HepG2 (cell line): Measurements from ENCODE around the gene USP30. TPM values are rescaled to one million over a fixed set of nuclear protein-coding genes. Genes with fewer than 3 reads are reported as not detected.

Source experiments
- BCL6 ChIP-seq: IDR thresholded peaks from 2 replicates; pipeline ENCODE4 v1.6.1; 2016; ENCODE audit warnings: missing genetic modification reagents, missing compliant biosample characterization
- CENPX ChIP-seq: sonication (generic); formaldehyde crosslinking; IDR thresholded peaks from 2 replicates; pipeline ENCODE4 v1.9.0; 2021; ENCODE audit warnings: mild to moderate bottlenecking, missing genetic modification reagents, moderate library complexity
- HNRNPL ChIP-seq: fragments of 200-400 bp; formaldehyde crosslinking; IDR thresholded peaks from 2 replicates; pipeline ENCODE4 v1.6.1; 2017; ENCODE audit warnings: mild to moderate bottlenecking, low read depth, low read length
- IKZF4 ChIP-seq: sonication (generic); formaldehyde crosslinking; IDR thresholded peaks from 2 replicates; pipeline ENCODE4 v1.5.1; 2020; ENCODE audit warnings: borderline replicate concordance, mild to moderate bottlenecking, low read depth, missing genetic modification reagents; ENCODE audit errors: not compliant biosample characterization
- KDM6A ChIP-seq: IDR thresholded peaks from 2 replicates; pipeline ENCODE4 v1.6.1; 2016; ENCODE audit warnings: low read depth
- KMT2B ChIP-seq: IDR thresholded peaks from 2 replicates; pipeline ENCODE4 v1.6.1; 2016; ENCODE audit warnings: missing genetic modification reagents, missing compliant biosample characterization
- MAZ ChIP-seq, 2 experiments: sonication (generic) in 1 of 2; formaldehyde crosslinking in 1 of 2; IDR thresholded peaks; 2 replicates each; pipeline versions ENCODE4 v1.5.0 to v1.6.1; 2012 to 2020; ENCODE audit warnings: low read depth in 2 of 2, mild to moderate bottlenecking in 2 of 2, borderline replicate concordance in 1 of 2, improper control_type of control experiment in 1 of 2, low read length in 1 of 2, missing genetic modification reagents in 1 of 2, moderate library complexity in 1 of 2
- MXI1 ChIP-seq: IDR thresholded peaks from 3 replicates; pipeline ENCODE4 v1.6.1; 2012; ENCODE audit warnings: low read depth, low read length, inconsistent platforms, borderline replicate concordance
- MYNN ChIP-seq: sonication (generic); formaldehyde crosslinking; IDR thresholded peaks from 2 replicates; pipeline ENCODE4 v1.4.0; 2020; ENCODE audit warnings: mild to moderate bottlenecking, low read depth, missing genetic modification reagents
- POLR2G ChIP-seq: fragments of 200-400 bp; formaldehyde crosslinking; IDR thresholded peaks from 2 replicates; pipeline ENCODE4 v1.6.1; 2018; ENCODE audit warnings: mild to moderate bottlenecking, low read depth, low read length, moderate library complexity
- SMAD1 ChIP-seq: sonication (generic); formaldehyde crosslinking; IDR thresholded peaks from 2 replicates; pipeline ENCODE4 v1.4.0; 2020; ENCODE audit warnings: missing genetic modification reagents, low read depth, mild to moderate bottlenecking, borderline replicate concordance
- SNAI1 ChIP-seq: sonication (generic); formaldehyde crosslinking; IDR thresholded peaks from 2 replicates; pipeline ENCODE4 v1.5.0; 2020; ENCODE audit warnings: mild to moderate bottlenecking, missing genetic modification reagents, borderline replicate concordance
- SOX5 ChIP-seq: IDR thresholded peaks from 2 replicates; pipeline ENCODE4 v1.6.1; 2016; ENCODE audit warnings: borderline replicate concordance
- TBX2 ChIP-seq: sonication (generic); formaldehyde crosslinking; IDR thresholded peaks from 2 replicates; pipeline ENCODE4 v1.5.0; 2020; ENCODE audit warnings: missing genetic modification reagents, mild to moderate bottlenecking, borderline replicate concordance
- ZBTB21 ChIP-seq: sonication (generic); formaldehyde crosslinking; IDR thresholded peaks from 2 replicates; pipeline ENCODE4 v1.4.0; 2020; ENCODE audit warnings: missing genetic modification reagents
- ZBTB3 ChIP-seq: sonication (generic); formaldehyde crosslinking; IDR thresholded peaks from 2 replicates; pipeline ENCODE4 v1.4.0; 2020; ENCODE audit warnings: low read depth, mild to moderate bottlenecking, moderate library complexity, missing genetic modification reagents, borderline replicate concordance
- ZMAT3 ChIP-seq: sonication (generic); formaldehyde crosslinking; conservative IDR thresholded peaks from 2 replicates; pipeline ENCODE4 v1.7.0; 2021; ENCODE audit warnings: missing genetic modification reagents
- ZNF121 ChIP-seq: sonication (generic); formaldehyde crosslinking; IDR thresholded peaks from 2 replicates; pipeline ENCODE4 v1.5.0; 2020; ENCODE audit warnings: mild to moderate bottlenecking, missing genetic modification reagents
- ZNF124 ChIP-seq: sonication (generic); formaldehyde crosslinking; IDR thresholded peaks from 2 replicates; pipeline ENCODE4 v1.4.0; 2020; ENCODE audit warnings: missing genetic modification reagents
- ZNF235 ChIP-seq: sonication (generic); formaldehyde crosslinking; IDR thresholded peaks from 2 replicates; pipeline ENCODE4 v1.8.1; 2023; ENCODE audit warnings: mild to moderate bottlenecking, missing genetic modification reagents, borderline replicate concordance
- ZNF563 ChIP-seq: sonication (generic); formaldehyde crosslinking; IDR thresholded peaks from 2 replicates; pipeline ENCODE4 v1.8.0; 2022; ENCODE audit warnings: mild to moderate bottlenecking, moderate library complexity, missing genetic modification reagents
- ZNF605 ChIP-seq: sonication (generic); formaldehyde crosslinking; IDR thresholded peaks from 2 replicates; pipeline ENCODE4 v1.8.0; 2022; ENCODE audit warnings: mild to moderate bottlenecking, missing genetic modification reagents
- ZNF878 ChIP-seq: sonication (generic); formaldehyde crosslinking; IDR thresholded peaks from 2 replicates; pipeline ENCODE4 v1.8.1; 2023; ENCODE audit warnings: mild to moderate bottlenecking, missing genetic modification reagents, moderate library complexity
- ZSCAN25 ChIP-seq: sonication (generic); formaldehyde crosslinking; IDR thresholded peaks from 2 replicates; pipeline ENCODE4 v1.8.0; 2022; ENCODE audit warnings: mild to moderate bottlenecking, missing genetic modification reagents
- polyA plus RNA-seq, 8 experiments: library from polyadenylated mRNA; depleted of rRNA in 3 of 8; stranded (reverse) in 7 of 8; unstranded in 1 of 8; fragments of >200 nt; fragmentation: Illumina TruSeq in 4 of 8; extraction: Trizol in 4 of 8; gene quantifications; 2 replicates each; pipeline versions ENCODE4 v1.2.1 to v1.2.3, GENCODE V29; 2011 to 2016; ENCODE audit warnings: low read depth in 4 of 8, missing spikeins in 1 of 8, mixed read lengths in 1 of 8; ENCODE audit not compliant: insufficient read depth in 1 of 8
- total RNA-seq, 5 experiments: library from RNA; depleted of rRNA; stranded (reverse); fragments of >200 nt; fragmentation: Illumina TruSeq; extraction: Trizol; gene quantifications; 2 replicates each; pipeline ENCODE4 v1.2.3, GENCODE V29; 2016; ENCODE audit warnings: low read depth in 1 of 5
- TF ChIP-seq, protein P1 (sequence below): sonication (generic); formaldehyde crosslinking; IDR thresholded peaks from 2 replicates; pipeline ENCODE4 v1.5.0; 2020; ENCODE audit warnings: mild to moderate bottlenecking, missing genetic modification reagents
- TF ChIP-seq, protein P2 (sequence below): sonication (generic); formaldehyde crosslinking; IDR thresholded peaks from 2 replicates; pipeline ENCODE4 v1.5.0; 2020; ENCODE audit warnings: missing genetic modification reagents
- TF ChIP-seq, protein P3 (sequence below): sonication (generic); formaldehyde crosslinking; IDR thresholded peaks from 2 replicates; pipeline ENCODE4 v1.5.0; 2020; ENCODE audit warnings: mild to moderate bottlenecking, missing genetic modification reagents, moderate library complexity

USP30 gene
- total and polyA plus RNA-seq, 2 of the 13 experiments (the other 11 are each of a cell fraction or from before 2014, with no cell fraction given): 11.2 to 20.8 TPM

DNA sequence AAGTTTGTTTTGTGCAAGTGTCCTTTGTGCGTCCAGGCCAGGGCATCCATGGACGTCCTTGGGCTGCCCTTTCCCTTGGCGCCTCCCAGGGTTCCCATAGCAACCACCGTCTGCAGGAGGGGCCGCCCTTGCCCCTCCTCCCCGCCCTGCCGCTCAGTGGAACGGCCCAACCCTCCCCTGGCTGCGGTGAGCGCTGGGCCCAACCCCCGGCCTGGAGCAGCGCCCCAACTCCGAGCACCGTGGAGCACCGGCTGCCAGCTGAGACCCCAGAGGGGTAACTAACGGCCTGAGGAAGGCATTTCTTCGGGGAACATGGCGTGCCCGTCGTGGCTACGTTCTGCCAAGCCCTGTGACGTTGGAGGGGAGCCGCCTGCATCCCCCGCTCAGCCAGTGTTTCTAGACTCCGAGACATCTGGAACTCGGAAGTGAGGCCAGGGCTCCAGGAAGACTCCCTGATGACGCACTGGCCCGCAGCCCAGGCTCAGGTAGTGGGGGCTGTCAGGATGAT lies 58.7 kb downstream of the USP30 start (continued):
- TF ChIP-seq ZSCAN25 (no peak), ZNF121 (CRISPR knock-in tag) (peak; percentile 82), IKZF4 (CRISPR knock-in tag) (no peak), SOX5 (CRISPR knock-in tag) (peak; percentile 42; the same call in 1 of the 2 replicates), ZMAT3 (CRISPR knock-in tag) (peak; percentile 83; the same call in 1 of the 2 replicates), MYNN (CRISPR knock-in tag) (no peak), ZNF878 (CRISPR knock-in tag) (no peak), HNRNPL (peak; percentile 36; the same call in 1 of the 2 replicates), KMT2B (peak; percentile 57; the same call in 1 of the 2 replicates), ZNF605 (CRISPR knock-in tag) (peak; percentile 92), MAZ (IDR thresholded peaks at IDR 0.05; ENCODE audit: borderline replicate concordance, low read depth, low read length) (peak; percentile 78), MAZ (CRISPR knock-in tag; IDR thresholded peaks at IDR 0.05; ENCODE audit: low read depth) (peak; percentile 81), BCL6 (peak; percentile 34; the same call in 1 of the 2 replicates), ZNF563 (CRISPR knock-in tag) (0 out of 2 replicates have a peak, but pooled peaks have one; percentile 50), MXI1 (peak; percentile 85; the same call in 2 of the 3 replicates), KDM6A (CRISPR knock-in tag) (no peak), ZBTB3 (no peak), SNAI1 (CRISPR knock-in tag) (0 out of 2 replicates have a peak, but pooled peaks have one; percentile 46), TBX2 (CRISPR knock-in tag) (peak; percentile 75; the same call in 1 of the 2 replicates), ZNF235 (CRISPR knock-in tag) (no peak), SMAD1 (CRISPR knock-in tag) (peak; percentile 82; the same call in 1 of the 2 replicates), POLR2G (peak; percentile 74), ZNF124 (CRISPR knock-in tag) (peak; percentile 47; the same call in 1 of the 2 replicates), CENPX (CRISPR knock-in tag) (no peak), ZBTB21 (CRISPR knock-in tag) (peak; percentile 87)
- TF ChIP-seq, protein P1, sequence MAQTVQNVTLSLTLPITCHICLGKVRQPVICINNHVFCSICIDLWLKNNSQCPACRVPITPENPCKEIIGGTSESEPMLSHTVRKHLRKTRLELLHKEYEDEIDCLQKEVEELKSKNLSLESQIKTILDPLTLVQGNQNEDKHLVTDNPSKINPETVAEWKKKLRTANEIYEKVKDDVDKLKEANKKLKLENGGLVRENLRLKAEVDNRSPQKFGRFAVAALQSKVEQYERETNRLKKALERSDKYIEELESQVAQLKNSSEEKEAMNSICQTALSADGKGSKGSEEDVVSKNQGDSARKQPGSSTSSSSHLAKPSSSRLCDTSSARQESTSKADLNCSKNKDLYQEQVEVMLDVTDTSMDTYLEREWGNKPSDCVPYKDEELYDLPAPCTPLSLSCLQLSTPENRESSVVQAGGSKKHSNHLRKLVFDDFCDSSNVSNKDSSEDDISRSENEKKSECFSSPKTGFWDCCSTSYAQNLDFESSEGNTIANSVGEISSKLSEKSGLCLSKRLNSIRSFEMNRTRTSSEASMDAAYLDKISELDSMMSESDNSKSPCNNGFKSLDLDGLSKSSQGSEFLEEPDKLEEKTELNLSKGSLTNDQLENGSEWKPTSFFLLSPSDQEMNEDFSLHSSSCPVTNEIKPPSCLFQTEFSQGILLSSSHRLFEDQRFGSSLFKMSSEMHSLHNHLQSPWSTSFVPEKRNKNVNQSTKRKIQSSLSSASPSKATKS (CRISPR knock-in tag): no peak
- TF ChIP-seq, protein P2, sequence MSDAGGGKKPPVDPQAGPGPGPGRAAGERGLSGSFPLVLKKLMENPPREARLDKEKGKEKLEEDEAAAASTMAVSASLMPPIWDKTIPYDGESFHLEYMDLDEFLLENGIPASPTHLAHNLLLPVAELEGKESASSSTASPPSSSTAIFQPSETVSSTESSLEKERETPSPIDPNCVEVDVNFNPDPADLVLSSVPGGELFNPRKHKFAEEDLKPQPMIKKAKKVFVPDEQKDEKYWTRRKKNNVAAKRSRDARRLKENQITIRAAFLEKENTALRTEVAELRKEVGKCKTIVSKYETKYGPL (CRISPR knock-in tag): no peak
- TF ChIP-seq, protein P3, sequence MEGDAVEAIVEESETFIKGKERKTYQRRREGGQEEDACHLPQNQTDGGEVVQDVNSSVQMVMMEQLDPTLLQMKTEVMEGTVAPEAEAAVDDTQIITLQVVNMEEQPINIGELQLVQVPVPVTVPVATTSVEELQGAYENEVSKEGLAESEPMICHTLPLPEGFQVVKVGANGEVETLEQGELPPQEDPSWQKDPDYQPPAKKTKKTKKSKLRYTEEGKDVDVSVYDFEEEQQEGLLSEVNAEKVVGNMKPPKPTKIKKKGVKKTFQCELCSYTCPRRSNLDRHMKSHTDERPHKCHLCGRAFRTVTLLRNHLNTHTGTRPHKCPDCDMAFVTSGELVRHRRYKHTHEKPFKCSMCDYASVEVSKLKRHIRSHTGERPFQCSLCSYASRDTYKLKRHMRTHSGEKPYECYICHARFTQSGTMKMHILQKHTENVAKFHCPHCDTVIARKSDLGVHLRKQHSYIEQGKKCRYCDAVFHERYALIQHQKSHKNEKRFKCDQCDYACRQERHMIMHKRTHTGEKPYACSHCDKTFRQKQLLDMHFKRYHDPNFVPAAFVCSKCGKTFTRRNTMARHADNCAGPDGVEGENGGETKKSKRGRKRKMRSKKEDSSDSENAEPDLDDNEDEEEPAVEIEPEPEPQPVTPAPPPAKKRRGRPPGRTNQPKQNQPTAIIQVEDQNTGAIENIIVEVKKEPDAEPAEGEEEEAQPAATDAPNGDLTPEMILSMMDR (CRISPR knock-in tag): 0 out of 2 replicates have a peak, but pooled peaks have one; percentile 36
